DMS53 treated with DMSO at 0.1 percent for 48 hours (cell line): ENCODE data around the gene SHISA9.
"Not testable (repeated sequence)": the region's sequence is repeated elsewhere in the genome, so short reads cannot be mapped to it uniquely, and the experiment has no call there.

ENCODE experiments used
- DNase-seq: peaks from one replicate; lab custom pipeline; 2025; ENCODE audit not compliant: unreplicated experiment; lab: John Stamatoyannopoulos, UW

SHISA9 gene

GRCh38 chr16:12901597-12902461, at the start of gene SHISA9:
SHISA9 (plus strand) TSS chr16:12901598.
- no peak for DNase-seq

GRCh38 chr16:12853972-12854371, 47.4 kb upstream of the SHISA9 start:
- no peak for DNase-seq

GRCh38 chr16:12857435-12857834, 44.0 kb upstream of the SHISA9 start:
- not testable (repeated sequence) for DNase-seq

- no peak for DNase-seq
These were observed 39.1 kb upstream of the SHISA9 start for GRCh38 chr16:12862327-12862726.

GRCh38 chr16:12862941-12863340, 38.5 kb upstream of the SHISA9 start:
- DNase-seq = no peak

GRCh38 chr16:12866981-12867551, 34.3 kb upstream of the SHISA9 start:
- no peak for DNase-seq

GRCh38 chr16:12868169-12868568, 33.2 kb upstream of the SHISA9 start:
- DNase-seq = no peak

GRCh38 chr16:12868788-12869187, 32.6 kb upstream of the SHISA9 start:
- DNase-seq = no peak

GRCh38 chr16:12869698-12870427, 31.5 kb upstream of the SHISA9 start:
- no peak for DNase-seq

- no peak for DNase-seq
These were observed 29.6 kb upstream of the SHISA9 start for GRCh38 chr16:12871784-12872183.

GRCh38 chr16:12874186-12874585, 27.2 kb upstream of the SHISA9 start:
- DNase-seq = no peak

- no peak for DNase-seq
These were observed 24.6 kb upstream of the SHISA9 start for GRCh38 chr16:12876778-12877177.

- DNase-seq = no peak
These were observed 22.4 kb upstream of the SHISA9 start for GRCh38 chr16:12878973-12879372.

GRCh38 chr16:12879812-12880211, 21.6 kb upstream of the SHISA9 start:
- no peak for DNase-seq

- no peak for DNase-seq
These were observed 20.2 kb upstream of the SHISA9 start for GRCh38 chr16:12881182-12881581.

GRCh38 chr16:12881740-12882139, 19.7 kb upstream of the SHISA9 start:
- no peak for DNase-seq

GRCh38 chr16:12885742-12886141, 15.7 kb upstream of the SHISA9 start:
- DNase-seq = no peak

GRCh38 chr16:12891836-12892235, 9.6 kb upstream of the SHISA9 start:
- no peak for DNase-seq

GRCh38 chr16:12893050-12893750, 8.2 kb upstream of the SHISA9 start:
- no peak for DNase-seq

- DNase-seq = no peak
These were observed 4.8 kb upstream of the SHISA9 start for GRCh38 chr16:12896562-12896961.

GRCh38 chr16:12898551-12898950, 2.8 kb upstream of the SHISA9 start:
- no peak for DNase-seq
